HG02981 (cell line): ENCODE data around the gene DNTT.
A peak's percentile ranks its signal among the peaks of the same experiment; 100 is the strongest.

Experiments used
- ATAC-seq: cut with Tn5 transposase; IDR thresholded peaks from one replicate; pipeline ENCODE4 v1.9.1; 2021; ENCODE audit warnings: mild to moderate bottlenecking, moderate library complexity; ENCODE audit not compliant: unreplicated experiment

Gene DNTT

GRCh38 chr10:96304230-96304629 lies at the start of gene DNTT:
TSS of gene DNTT (plus strand) at chr10:96304434. CDS start at chr10:96304498, 64 bp downstream.
- ATAC-seq = no peak

DNA sequence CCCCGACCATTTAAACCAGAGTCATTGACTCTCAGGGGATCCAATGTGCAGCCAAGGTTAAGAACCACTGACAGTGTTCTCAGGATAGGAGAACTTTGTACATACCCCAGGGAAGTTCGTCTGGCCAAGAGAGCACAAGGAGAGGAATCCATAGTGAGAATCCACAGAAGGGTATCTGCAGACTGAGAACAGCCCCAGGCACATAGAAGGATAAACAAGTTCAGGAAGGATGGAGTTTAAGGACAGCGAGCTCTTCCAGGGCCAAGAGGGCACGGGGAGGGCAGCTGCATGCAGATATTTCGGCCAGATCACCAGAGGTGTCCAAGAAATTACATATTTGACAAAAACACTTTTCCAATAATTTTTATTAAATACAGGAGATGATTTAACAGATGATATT lies 49.3 kb upstream of the DNTT start:
- no peak for ATAC-seq

GRCh38 chr10:96255549-96256333 lies 48.5 kb upstream of the DNTT start:
- ATAC-seq = no peak

DNA sequence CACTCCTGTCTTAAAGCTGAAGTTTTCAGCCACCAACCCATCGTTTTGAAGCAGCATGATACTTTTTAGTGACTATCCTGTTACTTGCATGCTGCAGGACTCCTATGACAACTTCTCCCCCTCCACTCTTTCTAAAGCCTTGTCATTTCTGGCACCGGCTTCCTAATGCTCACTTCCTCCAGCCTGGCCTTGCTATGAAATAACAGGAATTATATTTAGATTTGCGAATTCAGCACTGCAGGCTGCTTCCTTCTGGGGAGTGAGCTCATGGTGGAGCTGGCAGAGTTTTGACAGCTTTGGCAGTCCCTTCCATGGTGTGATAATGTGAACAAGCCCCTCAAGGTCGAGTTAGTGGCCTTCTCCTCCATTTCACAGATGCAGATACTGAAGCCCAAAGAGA lies 46.3 kb upstream of the DNTT start:
- ATAC-seq = no peak

- ATAC-seq = no peak
Observed at GRCh38 chr10:96259150-96259549, 45.1 kb upstream of the DNTT start.

GRCh38 chr10:96260014-96260413 lies 44.2 kb upstream of the DNTT start:
- ATAC-seq = no peak

- no peak for ATAC-seq
Observed at GRCh38 chr10:96261132-96261531, 43.1 kb upstream of the DNTT start.

DNA sequence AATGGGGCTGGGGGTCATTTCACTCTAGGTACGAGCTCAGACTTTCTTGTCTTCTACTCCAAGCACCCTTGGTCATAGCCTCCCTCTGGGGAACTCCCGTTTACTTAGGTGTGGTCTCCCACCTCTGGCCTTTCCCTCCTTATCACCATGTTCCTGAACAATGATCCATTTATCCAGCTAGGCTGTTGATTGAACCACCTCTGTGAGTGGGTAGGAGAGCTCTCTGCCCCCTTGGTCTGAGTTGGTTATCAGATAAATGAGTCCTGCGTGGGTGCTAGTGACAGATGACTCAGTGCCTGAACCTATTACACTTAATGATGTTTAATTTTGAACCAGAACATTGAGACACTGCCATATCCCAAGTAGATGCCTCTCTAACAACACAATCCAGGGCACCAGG lies 42.3 kb upstream of the DNTT start:
- no peak for ATAC-seq

- no peak for ATAC-seq
Observed at GRCh38 chr10:96263176-96263575, 41.1 kb upstream of the DNTT start.

- no peak for ATAC-seq
Observed at GRCh38 chr10:96263669-96264068, 40.6 kb upstream of the DNTT start.

DNA sequence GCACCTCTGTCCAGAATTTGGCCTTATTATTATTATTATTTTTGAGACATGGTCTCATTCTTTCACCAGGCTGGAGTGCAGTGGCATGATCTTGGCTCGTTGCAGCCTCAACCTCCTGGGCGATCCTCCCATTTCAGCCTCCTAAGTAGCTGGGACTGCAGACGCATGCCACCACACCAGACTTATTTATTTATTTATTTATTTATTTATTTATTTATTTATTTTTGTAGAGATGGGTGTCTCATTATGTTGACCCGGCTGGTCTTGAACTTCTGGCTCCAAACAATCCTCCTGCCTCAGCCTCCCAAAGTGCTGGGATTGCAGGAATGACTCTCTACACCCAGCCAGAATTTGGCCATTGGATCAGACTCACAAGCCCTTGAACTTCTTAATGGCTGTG lies 39.3 kb upstream of the DNTT start:
- no peak for ATAC-seq

GRCh38 chr10:96266118-96266770 lies 38.0 kb upstream of the DNTT start:
- ATAC-seq = no peak

GRCh38 chr10:96267234-96267705 lies 37.0 kb upstream of the DNTT start:
- ATAC-seq = no peak

GRCh38 chr10:96268341-96268909 lies 35.8 kb upstream of the DNTT start:
- no peak for ATAC-seq

- no peak for ATAC-seq
Observed at GRCh38 chr10:96269438-96270300, 34.6 kb upstream of the DNTT start.

GRCh38 chr10:96270571-96270970 lies 33.7 kb upstream of the DNTT start:
- no peak for ATAC-seq

DNA sequence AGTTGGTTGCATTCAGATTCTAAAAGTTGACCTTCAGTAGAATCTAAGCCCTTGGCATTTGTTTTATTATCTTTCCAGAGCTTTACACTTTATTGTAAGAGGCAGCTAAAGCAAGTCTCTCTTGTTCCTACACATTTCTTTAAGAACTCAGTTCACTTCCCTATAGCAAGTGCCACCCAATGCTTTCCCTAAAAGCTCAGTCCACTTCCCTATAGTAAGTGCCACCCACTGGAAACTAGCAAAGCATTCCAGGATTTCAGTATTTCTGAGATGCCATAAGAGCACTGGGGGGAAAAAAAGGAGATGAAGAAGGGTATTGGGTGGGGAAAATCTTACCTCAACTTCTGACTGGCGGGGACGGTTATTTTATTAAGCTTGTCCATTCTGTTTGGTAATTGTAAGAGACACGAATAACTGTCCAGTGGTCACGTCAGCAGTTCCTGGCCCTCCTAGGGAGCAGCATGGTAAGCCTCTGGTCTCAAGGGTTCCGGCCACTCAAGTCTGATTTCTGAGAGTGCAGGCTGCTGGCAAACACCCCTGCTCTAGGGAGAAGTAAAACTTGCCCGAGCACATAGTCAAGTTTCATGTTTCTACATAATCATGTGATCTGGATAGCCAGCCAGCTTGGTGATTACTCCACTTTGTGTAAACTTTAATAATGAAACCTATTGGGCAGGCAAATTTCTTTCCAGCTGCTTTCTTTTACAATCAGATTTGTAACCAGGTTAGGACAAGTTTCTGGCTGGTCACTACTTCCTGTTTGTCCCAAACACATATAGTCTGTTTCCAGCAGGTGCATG lies 33.0 kb upstream of the DNTT start, which contains the start of gene BLNK:
Gene BLNK, minus strand, starts transcription at position 554 of the 800 bp plus-strand sequence. Its CDS starts 171 bp downstream, at position 383.
- ATAC-seq = peak; percentile 77

DNA sequence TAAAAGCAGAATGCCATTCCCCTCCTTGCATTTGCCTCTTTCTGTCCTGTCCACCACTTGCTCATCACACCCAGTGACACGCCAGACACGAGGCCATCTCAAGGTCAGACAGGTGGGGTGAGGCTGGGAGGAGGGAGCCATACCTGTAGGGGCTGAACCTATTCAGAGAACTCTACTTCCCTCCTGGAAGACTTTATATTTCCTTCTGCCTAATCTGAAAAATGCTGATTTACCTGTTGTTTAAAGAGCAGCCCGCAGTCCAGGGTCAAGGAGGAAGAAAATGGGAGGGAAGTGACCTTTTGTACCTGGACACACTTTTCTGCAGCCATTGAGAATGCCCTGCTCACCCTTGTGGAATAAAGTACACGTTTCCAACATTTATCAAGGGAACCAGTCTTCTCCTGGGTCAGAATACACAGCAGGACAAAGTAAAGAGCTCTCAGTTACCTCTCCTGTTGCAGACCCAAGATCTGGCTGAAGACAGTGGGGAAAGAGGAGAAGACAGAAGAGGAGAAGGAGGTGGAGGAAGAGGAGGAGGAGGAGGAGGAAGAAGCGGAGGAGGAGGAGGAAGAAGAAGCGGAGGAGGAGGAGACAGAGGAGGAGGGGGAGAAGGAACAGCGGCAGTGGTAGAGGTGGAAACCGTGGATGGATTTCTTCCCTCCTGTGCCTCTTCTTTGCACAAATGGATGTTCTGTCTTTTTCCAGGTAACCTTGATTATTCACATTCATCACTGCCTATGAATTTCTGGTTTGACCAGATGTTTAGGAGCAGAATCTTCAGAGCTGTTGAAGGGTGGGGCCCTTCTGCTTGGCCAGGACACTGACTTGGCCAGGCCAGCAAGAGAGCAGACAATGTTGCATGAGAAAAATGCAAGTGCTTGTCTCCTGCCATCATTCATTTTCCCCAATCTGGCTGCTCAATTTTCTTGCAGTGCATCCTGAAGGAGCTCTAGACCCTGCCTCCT lies 31.6 kb upstream of the DNTT start:
- ATAC-seq = no peak
